ENCODE measurements around the gene ANKRD36B.
"Not testable (repeated sequence)": the region's sequence is repeated elsewhere in the genome, so short reads cannot be mapped to it uniquely, and the experiment has no call there.

DNA sequence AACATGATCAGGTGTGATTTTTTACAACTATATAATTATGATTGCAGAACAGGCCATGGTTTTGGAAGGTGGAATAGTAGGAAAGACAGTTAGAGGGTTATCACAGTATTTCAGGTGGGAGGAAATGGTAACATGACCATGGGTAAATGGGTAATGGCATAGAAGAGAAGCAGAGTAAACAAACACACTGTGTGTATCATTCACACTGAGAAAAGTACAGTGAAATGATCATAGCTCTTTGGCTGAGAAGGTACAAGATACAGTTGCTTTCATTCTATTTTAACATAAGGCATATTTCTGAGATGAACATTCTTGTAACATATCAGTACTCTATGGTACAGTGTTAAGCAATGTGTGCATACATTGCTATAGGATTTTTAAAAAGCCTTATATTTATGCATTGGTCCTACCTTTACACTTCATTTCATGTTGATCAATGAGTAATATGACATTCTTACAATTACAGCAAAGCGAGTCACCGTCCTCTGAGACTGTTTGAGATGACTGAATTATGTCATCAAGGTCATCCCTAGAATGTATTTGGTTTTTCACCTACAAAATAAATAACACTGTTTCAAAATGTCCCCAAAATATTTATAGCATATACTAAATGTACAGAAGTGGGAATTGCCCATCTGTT, 66.6 kb downstream of the ANKRD36B start:
- TF ChIP-seq POLR2A (IDR thresholded peaks at IDR 0.05): not testable (repeated sequence)
- TF ChIP-seq, protein P1, sequence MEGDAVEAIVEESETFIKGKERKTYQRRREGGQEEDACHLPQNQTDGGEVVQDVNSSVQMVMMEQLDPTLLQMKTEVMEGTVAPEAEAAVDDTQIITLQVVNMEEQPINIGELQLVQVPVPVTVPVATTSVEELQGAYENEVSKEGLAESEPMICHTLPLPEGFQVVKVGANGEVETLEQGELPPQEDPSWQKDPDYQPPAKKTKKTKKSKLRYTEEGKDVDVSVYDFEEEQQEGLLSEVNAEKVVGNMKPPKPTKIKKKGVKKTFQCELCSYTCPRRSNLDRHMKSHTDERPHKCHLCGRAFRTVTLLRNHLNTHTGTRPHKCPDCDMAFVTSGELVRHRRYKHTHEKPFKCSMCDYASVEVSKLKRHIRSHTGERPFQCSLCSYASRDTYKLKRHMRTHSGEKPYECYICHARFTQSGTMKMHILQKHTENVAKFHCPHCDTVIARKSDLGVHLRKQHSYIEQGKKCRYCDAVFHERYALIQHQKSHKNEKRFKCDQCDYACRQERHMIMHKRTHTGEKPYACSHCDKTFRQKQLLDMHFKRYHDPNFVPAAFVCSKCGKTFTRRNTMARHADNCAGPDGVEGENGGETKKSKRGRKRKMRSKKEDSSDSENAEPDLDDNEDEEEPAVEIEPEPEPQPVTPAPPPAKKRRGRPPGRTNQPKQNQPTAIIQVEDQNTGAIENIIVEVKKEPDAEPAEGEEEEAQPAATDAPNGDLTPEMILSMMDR (IDR thresholded peaks at IDR 0.05): not testable (repeated sequence)
